Stimulated activated CD4-positive, alpha-beta T cell treated with anti-CD3 and anti-CD28 coated beads, Interleukin-1b, Interleukin-23, amount 100 ng/mL, for 4 hours (primary cell): ENCODE data around the gene LHFPL6.

ENCODE experiments used
- DNase-seq, 2 donors: peaks; one replicate each; pipeline ENCODE4 v3.0.0-alpha.2; 2020; ENCODE audit warnings: low read depth in 2 of 2

The LHFPL6 gene

GRCh38 chr13:39602614-39603366 is at the start of gene LHFPL6:
Gene LHFPL6 (minus strand): TSS chr13:39603193.
- DNase-seq, result peak; percentile 27 to 66

DNA sequence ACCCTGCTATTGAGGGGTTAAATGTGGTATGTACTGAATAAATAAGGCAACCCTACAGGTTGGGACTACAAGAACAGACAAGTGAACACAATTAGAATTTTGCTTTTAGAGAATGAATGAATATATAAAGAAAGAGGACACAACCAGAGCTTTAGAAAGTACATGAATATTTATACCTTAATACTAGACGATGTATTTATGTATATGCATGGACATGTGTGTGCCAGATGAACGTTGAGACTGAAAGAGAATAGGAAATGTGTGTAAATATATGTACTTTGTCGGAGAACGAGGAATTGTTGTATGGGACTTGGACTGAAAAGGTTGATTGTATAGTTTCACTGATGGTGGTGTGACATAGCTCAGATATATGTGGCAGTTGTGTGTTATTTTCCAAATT is 43.1 kb upstream of the LHFPL6 start:
- no peak for DNase-seq

DNA sequence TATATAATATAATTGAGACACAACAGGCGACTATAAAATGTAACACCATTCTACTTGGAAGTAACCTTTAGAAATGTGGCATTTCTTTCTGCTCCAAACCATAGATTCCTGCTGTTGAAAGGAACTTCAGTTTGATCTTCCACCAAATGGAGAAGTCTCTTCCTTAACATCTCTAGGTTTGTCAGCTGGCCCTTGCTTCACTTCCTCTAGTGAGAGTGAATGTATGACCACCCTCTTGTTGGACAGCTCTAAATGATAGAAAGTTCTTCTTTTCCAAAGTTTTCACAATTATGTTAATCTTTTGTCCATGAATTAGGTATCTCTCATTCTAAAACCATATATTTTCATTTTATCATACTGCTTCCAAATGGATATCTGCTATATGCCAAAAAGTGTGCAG is 38.7 kb upstream of the LHFPL6 start:
- no peak for DNase-seq

DNA sequence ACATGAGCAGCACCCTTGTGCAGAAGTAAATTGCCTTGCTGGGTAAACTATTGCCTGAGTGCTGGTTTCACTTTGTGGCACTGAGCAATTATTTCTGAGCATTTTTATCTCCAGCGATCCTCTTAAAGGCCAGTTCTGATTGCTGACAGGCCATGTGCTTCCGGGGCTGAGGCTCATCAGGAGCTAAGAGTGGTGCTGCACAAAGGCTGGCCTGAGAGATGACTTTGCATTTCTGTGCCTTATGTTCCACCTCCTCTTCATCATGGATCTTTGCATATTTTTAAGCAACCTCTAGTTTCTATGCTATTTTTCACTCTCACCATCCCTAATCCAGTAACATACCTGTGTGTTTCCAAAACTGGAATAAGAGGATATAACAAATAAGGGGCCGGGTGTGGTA is 34.9 kb upstream of the LHFPL6 start:
- no peak for DNase-seq

GRCh38 chr13:39635564-39635963 is 32.6 kb upstream of the LHFPL6 start:
- no peak for DNase-seq

DNA sequence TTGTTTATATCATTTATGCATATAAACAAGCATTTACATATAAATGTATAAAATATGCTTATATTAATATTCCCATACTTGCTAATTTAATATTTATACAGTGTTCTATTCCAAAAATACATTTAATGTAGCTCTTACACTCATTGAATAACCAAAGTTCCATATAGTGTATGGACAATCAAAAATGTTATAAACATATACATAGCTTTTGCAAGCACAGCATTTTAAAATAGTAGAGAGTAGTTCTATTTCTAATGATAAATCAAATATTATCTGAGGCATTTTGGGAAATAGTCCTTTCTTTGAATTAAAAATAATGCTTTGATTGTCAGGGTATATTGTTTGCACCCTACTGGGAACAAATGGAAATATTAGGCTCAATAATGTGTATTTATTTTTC is 30.0 kb upstream of the LHFPL6 start:
- no peak for DNase-seq

GRCh38 chr13:39631307-39631706 is 28.3 kb upstream of the LHFPL6 start:
- no peak for DNase-seq

- DNase-seq, result no peak
Observed at GRCh38 chr13:39623466-39623865, 20.5 kb upstream of the LHFPL6 start.

GRCh38 chr13:39618561-39618960 is 15.6 kb upstream of the LHFPL6 start:
- no peak for DNase-seq

DNA sequence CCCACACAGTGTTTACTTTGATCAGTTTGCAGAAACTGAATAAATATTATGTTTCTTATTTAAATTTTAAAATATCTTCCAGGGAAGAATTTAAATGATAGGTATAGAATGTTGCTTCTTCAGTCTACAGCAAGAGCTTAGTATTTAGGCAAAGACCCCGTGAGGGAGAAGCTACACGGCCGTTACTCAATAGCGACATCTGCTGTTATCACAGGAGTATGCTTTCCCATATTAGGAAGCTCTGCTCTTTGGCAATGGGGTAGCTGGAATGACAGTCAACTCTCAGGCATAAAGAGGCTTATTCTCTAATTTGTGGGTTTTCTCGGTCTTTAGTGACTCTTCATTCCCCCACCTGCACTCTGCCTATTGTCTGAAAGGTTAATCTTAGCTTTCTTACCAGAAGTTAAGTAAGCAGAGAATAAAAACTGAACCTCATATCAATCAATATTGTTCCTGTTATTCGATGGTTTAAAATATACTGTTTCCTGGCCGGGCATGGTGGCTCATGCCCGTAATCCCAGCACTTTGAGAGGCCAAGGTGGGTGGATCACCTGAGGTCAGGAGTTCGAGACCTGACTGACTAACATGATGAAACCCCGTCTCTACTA is 13.2 kb upstream of the LHFPL6 start:
- peak in 1 of 2 donors; percentile 32 for DNase-seq

DNA sequence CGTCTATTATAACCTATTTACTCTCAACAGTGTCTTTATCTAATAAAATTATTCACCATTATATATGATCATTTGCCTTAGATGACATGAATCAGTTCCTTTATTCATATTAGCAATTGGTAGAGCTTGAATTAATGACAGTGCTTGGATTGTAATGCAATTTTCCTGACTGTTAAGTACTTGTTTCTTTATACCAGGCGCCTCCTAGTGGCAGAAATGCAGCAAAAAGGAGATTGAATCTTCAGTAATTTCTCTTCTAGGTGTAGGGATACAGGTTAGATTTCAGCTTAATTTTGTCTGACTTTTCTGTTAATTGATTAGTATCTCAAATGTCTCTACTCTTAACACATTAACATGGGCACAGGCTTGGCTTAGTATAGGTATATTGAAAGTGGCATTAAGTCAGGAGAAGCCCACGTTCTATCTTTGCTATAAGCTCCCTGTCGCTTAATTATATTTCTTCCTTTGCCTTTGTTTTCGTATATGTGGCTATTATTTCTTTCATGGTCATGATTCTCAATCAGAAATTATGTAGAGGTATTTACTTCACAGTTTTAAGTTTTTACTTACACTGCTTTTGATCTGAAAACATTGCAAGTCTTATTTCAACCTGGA is 9.1 kb upstream of the LHFPL6 start:
- DNase-seq, result peak; percentile 34 to 54

DNA sequence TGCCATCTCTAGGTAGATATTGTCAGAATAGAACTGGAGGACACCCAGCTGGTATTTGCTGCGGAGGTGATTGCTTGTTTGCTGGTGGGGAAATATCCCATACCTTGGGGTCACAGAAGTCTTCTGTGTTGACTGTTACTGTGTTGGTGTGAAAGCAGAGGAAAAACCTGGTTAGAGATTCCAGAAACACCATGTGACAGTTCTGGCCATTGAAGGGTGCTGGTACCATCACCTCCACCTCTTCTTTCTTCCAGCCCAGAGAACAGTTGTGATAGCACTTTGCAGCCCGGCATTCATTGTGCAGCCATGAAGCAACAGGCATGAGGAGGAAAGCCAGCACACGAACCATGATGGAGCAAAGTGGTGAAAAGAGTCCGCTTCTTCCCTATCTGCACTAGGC is 4.9 kb upstream of the LHFPL6 start:
- no peak for DNase-seq

GRCh38 chr13:39605677-39606320 is 2.8 kb upstream of the LHFPL6 start:
- no peak for DNase-seq

DNA sequence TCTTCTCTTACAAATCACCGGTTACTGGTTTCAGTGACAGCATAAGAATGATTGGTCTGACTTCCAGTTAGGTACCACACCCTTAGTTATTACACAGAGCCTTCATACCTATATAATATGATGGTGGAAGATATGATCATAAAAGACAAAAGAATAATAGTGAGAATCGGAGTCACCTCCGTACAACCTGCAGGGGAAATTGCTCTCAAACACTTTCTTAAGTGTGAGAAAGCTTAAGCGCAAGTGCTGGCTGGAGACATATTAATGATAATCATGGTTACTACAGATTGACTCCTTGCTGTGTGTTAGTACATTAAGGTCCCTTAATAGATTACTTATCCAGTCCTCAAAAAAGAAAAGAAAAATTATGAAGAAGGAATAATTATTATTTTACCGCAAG is 1.8 kb upstream of the LHFPL6 start:
- no peak for DNase-seq

DNA sequence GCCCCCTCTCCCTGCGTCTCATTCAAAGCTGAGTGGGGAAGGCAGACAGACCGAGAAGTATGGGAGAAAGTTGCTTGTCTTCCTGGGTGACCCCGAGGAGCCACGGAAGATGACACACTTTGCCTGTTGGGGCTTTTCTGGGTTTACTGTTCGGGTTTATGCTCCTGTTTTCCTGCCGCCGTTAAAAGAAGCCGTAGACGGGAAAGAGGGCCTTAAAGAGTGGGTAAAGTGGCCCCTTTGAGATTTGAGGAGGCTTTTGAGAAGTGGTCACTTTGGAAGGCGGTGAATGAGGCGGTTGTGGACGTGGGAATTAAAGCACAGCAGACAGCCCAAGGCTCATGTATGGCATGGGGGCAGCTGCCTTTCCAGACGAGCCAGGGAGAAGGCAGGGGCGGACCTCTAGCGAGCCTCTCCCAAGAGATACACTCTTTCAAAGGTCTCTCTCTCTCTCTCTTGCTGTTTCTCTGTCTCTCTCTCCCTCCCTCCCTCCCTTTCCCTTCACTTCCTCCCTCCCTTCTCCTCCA is 493 bp upstream of the LHFPL6 start:
- no peak for DNase-seq

- no peak for DNase-seq
Observed at GRCh38 chr13:39602277-39602613, 748 bp downstream of the LHFPL6 start.

DNA sequence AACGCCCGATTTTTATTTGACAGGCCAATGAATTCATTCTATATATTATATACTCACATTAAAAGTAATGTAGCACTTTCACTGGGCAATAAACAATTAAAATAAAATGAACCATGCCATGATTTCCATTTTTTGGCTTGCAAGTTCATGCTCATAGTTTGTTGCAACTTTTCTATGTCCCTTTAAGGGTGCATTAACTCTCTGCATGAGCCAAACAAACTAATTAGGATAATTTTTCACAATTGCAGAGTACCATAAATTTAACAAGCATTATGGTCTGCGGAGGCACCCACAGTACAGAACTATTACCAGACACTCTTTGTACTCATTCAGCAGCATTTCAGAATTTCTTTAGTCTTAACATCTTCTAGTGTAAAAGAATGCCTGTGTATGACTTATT is 1.4 kb downstream of the LHFPL6 start:
- DNase-seq, result no peak

DNA sequence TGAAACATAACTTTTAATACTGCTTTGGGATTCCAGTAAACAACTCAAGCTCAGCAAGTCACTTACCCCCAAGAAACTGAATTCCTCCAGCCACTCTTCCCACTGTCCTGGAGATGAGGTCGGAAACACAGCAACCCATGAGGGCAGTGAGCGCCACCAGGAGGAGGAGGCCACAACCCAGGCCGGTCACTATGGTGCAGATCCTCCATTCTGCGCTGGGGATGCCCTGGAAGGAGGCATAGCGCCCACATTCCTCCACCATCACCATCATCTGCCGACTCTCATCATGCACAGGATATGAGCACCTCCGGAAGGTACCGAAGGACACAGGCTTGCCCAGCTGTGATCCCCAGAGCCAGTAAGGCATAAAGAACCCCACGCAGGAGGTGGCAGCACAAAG is 2.2 kb downstream of the LHFPL6 start:
- no peak for DNase-seq

DNA sequence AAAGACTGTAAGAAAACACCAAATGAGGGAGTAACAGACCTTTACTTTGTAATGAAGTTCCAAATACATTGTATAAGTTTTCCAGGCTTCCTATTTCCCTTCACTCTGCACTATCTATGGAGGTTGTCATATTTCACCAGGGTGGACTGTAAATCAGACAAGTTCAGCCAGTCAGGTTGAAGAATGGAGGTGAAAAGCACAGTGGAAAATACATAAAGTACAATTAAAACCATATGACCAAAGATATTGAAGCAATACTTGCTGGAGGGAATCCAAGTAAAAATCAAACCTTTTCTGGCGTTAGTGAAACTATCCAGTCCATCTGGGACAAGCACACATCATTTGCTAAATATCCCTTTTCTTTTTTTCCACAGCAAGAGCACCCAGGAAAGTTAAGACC is 3.2 kb downstream of the LHFPL6 start:
- DNase-seq, result no peak

DNA sequence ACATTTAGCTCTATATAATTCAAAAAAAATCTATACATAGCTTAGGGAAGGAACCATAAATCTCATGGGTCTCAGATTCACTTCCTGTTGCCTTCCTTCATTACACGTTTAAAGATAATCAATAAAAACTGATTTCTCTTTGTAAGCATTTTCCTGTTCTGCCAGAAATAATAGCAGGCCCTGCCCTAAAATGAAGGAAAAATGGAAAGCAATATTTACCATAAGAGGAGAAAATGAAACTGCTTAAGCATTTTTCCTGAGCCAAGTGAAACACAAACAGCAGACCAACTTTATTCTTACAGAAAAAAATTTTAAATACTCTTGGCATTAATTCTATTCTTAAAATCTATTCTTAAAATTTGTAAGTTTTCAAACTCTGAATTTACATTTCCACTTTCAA is 4.0 kb downstream of the LHFPL6 start:
- DNase-seq, result no peak

DNA sequence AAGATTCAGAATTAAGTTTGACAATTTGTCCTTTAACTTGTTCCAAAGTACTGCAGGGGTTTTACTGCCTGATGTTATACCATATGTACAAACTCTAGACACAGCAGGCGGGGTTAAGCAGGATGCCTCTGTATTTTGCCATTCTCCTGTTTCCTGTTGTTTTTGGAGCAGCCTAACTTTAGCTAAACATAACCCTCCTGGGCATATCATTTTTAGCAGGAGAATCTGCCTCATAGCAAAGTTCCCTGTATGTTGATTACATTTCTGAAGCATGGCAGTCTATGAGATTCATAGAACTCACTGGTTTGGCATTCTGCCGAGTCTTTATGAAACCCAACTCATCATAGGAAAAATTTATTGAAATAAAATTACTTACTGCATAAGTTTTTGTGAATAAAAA is 5.2 kb downstream of the LHFPL6 start:
- DNase-seq, result no peak

GRCh38 chr13:39596685-39597084 is 6.3 kb downstream of the LHFPL6 start:
- no peak for DNase-seq

- DNase-seq, result no peak
Observed at GRCh38 chr13:39596176-39596575, 6.8 kb downstream of the LHFPL6 start.
